Thymus (tissue), 11 donors: ENCODE results near the gene SIM1. TPM values are rescaled to one million over a fixed set of nuclear protein-coding genes. Genes with fewer than 3 reads are reported as not detected.
"Not testable (repeated sequence)": the region's sequence is repeated elsewhere in the genome, so short reads cannot be mapped to it uniquely, and the experiment has no call there.

Experiments
- DNase-seq, 9 donors: peaks; one replicate each; pipeline ENCODE4 v3.0.0-alpha.2; 2013; ENCODE audit warnings: low spot score in 9 of 9, low read depth in 6 of 9, missing footprints in 1 of 9
- H3K27ac ChIP-seq, 2 donors: one replicate each; pipeline ENCODE4 v1.5.1; 2013; ENCODE audit warnings: control low read depth in 1 of 2, low read depth in 1 of 2, low read length in 1 of 2, mild to moderate bottlenecking in 1 of 2, moderate library complexity in 1 of 2
- H3K27me3 ChIP-seq, 2 donors: one replicate each; pipeline ENCODE4 v1.5.1; 2013; ENCODE audit warnings: low read length in 1 of 2; ENCODE audit not compliant: control insufficient read depth in 2 of 2, insufficient read depth in 1 of 2
- H3K36me3 ChIP-seq, 2 donors: one replicate each; pipeline ENCODE4 v1.5.1; 2013; ENCODE audit warnings: low read length in 1 of 2, mild to moderate bottlenecking in 1 of 2, moderate library complexity in 1 of 2; ENCODE audit not compliant: control insufficient read depth in 2 of 2, insufficient read depth in 2 of 2
- H3K4me1 ChIP-seq, 2 donors: one replicate each; pipeline ENCODE4 v1.5.1; 2013; ENCODE audit warnings: low read length in 2 of 2; ENCODE audit not compliant: control insufficient read depth in 2 of 2, insufficient read depth in 2 of 2
- H3K4me3 ChIP-seq, 2 donors: one replicate each; pipeline ENCODE4 v1.5.1; 2013; ENCODE audit warnings: low read length in 2 of 2, control low read depth in 1 of 2, mild to moderate bottlenecking in 1 of 2
- H3K9me3 ChIP-seq, 2 donors: one replicate each; pipeline ENCODE4 v1.5.1; 2013; ENCODE audit warnings: low read length in 1 of 2, mild to moderate bottlenecking in 1 of 2; ENCODE audit not compliant: control insufficient read depth in 2 of 2, insufficient read depth in 1 of 2
- WGBS: extraction: QIAGEN DNeasy Blood & Tissue Kit; methylation state at CpG from one replicate; pipeline ENCODE4 v1.1.7; 2013; 5-methylcytosine and 5-hydroxymethylcytosine counted together
- polyA plus RNA-seq: library from polyadenylated mRNA; stranded (reverse); fragments of 200-250 nt; gene quantifications from one replicate; pipeline ENCODE4 v1.2.3, GENCODE V29; 2013
- total RNA-seq: library from RNA; stranded (reverse); fragments of 120-200 nt; gene quantifications from one replicate; pipeline ENCODE4 v1.2.4, GENCODE V29; 2013
- donor health status: healthy.

SIM1 gene
- total and polyA plus RNA-seq, 2 donors = 0.02 to 0.05 TPM

DNA sequence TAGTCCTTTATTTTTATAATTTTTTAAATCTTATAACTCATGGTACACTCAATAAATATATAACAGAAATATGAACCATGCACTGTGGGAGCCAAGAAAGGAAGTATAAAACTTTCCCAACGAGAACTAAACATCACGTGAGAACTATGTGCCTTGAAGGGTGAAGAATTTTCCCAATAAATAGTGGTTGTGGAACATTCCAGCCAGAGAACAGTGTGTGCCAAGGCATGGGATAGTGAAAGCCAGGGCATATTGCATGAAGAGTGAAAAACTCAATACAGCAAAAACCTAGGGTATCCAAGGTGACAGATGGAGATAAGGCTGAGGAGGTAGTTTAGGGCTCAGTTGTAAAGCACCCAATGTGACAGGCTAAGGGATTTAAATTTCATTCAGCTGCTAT lies 86.1 kb downstream of the SIM1 start:
- H3K4me3 ChIP-seq = no peak overlapping the region

DNA sequence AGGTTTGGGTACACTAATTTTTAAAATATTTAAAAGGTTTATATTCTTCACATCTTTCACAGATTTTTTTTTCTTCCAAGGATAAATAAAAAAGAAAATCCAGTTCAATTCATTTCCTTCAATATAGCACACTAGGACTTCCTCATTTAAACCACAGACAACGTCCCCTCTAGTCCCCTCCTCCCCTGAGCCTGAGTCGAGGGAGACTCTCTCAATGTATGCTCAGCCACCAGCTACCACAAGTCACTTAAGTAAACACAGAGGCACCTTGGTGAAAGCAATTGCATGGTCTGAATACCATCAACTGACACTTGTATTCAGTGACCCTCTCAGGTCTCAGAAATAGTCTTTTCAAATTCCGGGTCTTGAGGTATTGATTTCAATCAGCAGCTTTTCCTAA lies 88.6 kb downstream of the SIM1 start:
- DNase-seq = no peak
- no peaks in the 10 kb centered on the region for H3K36me3 ChIP-seq
- no peak overlapping the region for H3K27ac ChIP-seq
- H3K4me3 ChIP-seq = no peak overlapping the region
- no peaks in the 10 kb centered on the region for H3K9me3 ChIP-seq
- H3K27me3 ChIP-seq = peaks cover 0 to 2% of the 10 kb centered on the region in 2 donors
- WGBS = 24% methylated on average over 3 of the region's 3 CpGs
- H3K4me1 ChIP-seq = no peaks in the 10 kb centered on the region

More for the DNA sequence above, 86.1 kb downstream of the SIM1 start:
- no peak for DNase-seq
- peaks cover 0 to 2% of the 10 kb centered on the region in 2 donors for H3K27me3 ChIP-seq
- H3K36me3 ChIP-seq = no peaks in the 10 kb centered on the region
- 90% methylated on average over 2 of the region's 2 CpGs for WGBS
- H3K27ac ChIP-seq = no peak overlapping the region
- H3K9me3 ChIP-seq = no peaks in the 10 kb centered on the region
- H3K4me1 ChIP-seq = no peaks in the 10 kb centered on the region

DNA sequence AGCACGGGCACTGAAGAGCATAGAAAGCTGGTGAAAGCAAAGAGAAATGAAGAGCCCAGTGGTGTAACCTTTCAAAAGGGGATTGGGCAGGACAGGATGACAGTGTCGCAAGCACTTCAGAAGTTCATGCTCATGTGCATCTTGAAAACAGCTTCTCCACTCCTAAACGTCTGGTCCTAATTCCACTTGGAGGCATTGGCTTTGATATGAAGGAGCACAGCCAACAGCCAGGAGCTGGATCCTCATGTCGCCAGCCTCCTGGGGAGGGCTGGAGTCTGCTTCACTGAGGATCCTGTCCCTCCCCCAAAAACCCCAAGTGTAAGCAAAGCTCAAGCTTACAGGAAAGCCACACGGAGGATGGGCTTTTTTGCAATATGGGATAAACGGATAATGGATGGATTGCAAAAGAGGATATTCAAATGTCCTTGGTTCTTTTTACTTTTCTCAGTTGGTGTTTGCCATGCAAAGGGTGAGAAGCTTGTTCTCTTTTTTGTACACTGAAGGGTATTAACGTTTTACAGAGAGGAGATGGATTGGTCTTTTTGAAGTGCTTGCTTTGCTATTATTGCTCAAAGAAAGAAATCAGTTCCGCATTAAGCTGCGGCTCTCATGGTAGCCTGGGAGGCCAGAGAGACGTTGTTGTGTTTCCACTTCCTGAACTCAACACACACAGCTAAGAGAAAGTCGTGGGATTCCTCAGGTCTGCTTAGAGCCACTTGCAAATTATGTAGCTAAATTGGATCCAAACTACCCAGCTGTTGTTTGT lies 92.2 kb downstream of the SIM1 start:
- H3K36me3 ChIP-seq = no peaks in the 10 kb centered on the region
- no peak for DNase-seq
- 72% methylated on average over 11 of the region's 11 CpGs for WGBS

DNA sequence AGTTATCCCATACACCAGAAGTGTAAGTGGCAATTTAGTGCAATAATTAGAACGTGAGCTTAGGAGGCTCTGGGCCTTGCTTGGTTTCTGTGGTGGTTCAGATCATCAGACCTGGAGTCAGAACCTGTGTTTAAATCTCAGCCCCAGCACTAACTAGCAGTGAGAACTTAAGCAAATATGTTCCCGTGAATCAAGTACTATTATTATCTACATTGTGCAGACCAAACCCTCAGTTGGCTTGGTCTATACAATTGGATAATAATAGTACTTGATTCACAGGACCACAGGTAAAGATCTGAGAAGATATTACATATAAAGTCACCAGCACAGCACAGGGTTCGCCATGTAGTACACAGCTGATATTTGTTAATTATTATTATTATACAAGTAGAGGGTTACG lies 93.1 kb downstream of the SIM1 start:
- 96% methylated on average over 4 of the region's 4 CpGs for WGBS
- Histone ChIP-seq H3K4me3 (no peak overlapping the region), H3K27ac (no peak overlapping the region), H3K27me3 (no peaks in the 10 kb centered on the region), H3K4me1 (no peaks in the 10 kb centered on the region), H3K9me3 (no peaks in the 10 kb centered on the region), H3K36me3 (no peaks in the 10 kb centered on the region)
- no peak for DNase-seq

More for the DNA sequence above, 92.2 kb downstream of the SIM1 start:
- no peaks in the 10 kb centered on the region for H3K4me1 ChIP-seq
- no peaks in the 10 kb centered on the region for H3K27me3 ChIP-seq
- H3K9me3 ChIP-seq = no peaks in the 10 kb centered on the region
- H3K27ac ChIP-seq = no peak overlapping the region
- H3K4me3 ChIP-seq = no peak overlapping the region

DNA sequence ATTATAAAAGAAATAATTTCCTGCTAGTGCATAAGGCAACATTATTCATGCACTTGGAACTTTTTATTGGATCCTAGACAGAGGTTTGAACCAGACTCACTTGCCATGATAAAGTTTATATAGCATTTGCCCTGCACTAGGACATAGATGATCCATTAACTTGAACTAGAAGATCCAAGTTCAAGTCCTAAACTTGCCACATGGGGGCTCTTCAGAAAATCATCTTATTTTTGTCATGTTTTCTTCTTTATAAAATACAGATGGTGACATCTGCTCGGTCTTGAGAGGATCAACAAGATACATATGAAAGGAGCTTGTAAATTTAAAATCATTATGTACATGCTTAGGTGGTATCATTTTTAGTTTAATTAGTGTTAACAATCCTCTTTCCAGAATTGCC lies 94.5 kb downstream of the SIM1 start:
- DNase-seq = no peak
- 90% methylated on average over 1 of the region's 1 CpG for WGBS
- no peaks in the 10 kb centered on the region for H3K4me1 ChIP-seq
- H3K27ac ChIP-seq = no peak overlapping the region
- H3K9me3 ChIP-seq = no peaks in the 10 kb centered on the region
- no peaks in the 10 kb centered on the region for H3K36me3 ChIP-seq
- H3K4me3 ChIP-seq = no peak overlapping the region
- no peaks in the 10 kb centered on the region for H3K27me3 ChIP-seq

DNA sequence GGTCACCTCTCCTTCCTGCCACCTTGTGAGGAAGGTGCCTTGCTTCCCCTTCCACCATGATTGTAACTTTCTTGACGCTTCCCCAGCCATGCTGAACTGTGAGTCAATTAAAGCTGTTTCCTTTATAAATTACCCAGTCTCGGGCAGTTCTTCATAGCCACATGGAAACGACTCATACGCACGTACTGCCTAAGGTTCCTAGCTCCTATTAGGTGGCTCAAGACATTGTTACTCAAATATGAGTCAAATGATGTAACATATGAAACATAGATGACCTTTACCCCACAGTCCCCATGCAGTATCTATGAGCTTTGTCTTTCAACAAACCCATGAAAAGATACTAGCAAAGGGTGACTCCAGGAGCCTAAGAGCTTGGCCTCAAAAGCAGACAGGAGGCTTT lies 98.3 kb downstream of the SIM1 start:
- Histone ChIP-seq H3K27me3 (no peaks in the 10 kb centered on the region), H3K4me3 (no peak overlapping the region), H3K36me3 (no peaks in the 10 kb centered on the region), H3K9me3 (no peaks in the 10 kb centered on the region), H3K27ac (no peak overlapping the region), H3K4me1 (no peaks in the 10 kb centered on the region)
- WGBS = 92% methylated on average over 5 of the region's 5 CpGs
- DNase-seq = no peak

DNA sequence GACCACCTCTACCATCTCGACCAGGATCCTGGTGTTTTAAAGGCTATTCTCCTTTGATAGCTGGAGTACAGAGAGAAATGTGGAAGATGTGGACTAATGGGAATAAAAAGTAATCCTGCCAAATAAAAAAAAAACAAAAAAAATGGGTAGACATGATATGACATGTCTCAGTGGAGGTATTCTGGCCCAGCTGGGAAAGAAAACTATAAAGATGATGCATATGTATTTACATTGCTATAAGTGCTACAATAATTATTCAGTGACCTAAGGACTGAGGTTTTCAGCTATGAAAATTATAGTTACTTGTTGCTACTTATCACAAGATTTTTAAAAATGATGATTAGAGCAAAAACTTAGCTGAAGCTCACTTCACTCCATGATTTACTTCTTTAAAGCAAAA lies 101.1 kb downstream of the SIM1 start:
- Histone ChIP-seq H3K27ac (no peak overlapping the region), H3K4me3 (no peak overlapping the region), H3K4me1 (no peaks in the 10 kb centered on the region), H3K9me3 (no peaks in the 10 kb centered on the region), H3K27me3 (no peaks in the 10 kb centered on the region), H3K36me3 (no peaks in the 10 kb centered on the region)
- WGBS = 79% methylated on average over 1 of the region's 1 CpG
- no peak for DNase-seq

DNA sequence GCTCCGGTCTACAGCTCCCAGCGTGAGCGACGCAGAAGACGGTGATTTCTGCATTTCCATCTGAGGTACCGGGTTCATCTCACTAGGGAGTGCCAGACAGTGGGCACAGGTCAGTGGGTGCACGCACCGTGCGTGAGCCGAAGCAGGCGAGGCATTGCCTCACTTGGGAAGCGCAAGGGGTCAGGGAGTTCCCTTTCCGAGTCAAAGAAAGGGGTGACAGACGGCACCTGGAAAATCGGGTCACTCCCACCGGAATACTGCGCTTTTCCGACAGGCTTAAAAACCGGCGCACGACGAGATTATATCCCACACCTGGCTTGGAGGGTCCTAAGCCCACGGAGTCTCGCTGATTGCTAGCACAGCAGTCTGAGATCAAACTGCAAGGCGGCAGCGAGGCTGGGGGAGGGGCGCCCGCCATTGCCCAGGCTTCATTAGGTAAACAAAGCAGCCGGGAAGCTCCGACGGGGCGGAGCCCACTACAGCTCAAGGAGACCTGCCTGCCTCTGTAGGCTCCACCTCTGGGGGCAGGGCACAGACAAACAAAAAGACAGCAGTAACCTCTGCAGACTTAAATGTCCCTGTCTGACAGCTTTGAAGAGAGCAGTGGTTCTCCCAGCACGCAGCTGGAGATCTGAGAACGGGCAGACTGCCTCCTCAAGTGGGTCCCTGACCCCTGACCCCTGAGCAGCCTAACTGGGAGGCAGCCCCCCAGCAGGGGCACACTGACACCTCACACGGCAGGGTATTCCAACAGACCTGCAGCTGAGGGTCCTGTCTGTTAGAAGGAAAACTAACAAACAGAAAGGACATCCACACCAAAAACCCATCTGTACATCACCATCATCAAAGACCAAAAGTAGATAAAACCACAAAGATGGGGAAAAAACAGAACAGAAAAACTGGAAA lies 109.7 kb downstream of the SIM1 start:
- not testable (repeated sequence) for H3K4me3 ChIP-seq, H3K27me3 ChIP-seq, DNase-seq, H3K27ac ChIP-seq, H3K9me3 ChIP-seq, H3K4me1 ChIP-seq, H3K36me3 ChIP-seq
- WGBS = 81% methylated on average over 34 of the region's 35 CpGs

DNA sequence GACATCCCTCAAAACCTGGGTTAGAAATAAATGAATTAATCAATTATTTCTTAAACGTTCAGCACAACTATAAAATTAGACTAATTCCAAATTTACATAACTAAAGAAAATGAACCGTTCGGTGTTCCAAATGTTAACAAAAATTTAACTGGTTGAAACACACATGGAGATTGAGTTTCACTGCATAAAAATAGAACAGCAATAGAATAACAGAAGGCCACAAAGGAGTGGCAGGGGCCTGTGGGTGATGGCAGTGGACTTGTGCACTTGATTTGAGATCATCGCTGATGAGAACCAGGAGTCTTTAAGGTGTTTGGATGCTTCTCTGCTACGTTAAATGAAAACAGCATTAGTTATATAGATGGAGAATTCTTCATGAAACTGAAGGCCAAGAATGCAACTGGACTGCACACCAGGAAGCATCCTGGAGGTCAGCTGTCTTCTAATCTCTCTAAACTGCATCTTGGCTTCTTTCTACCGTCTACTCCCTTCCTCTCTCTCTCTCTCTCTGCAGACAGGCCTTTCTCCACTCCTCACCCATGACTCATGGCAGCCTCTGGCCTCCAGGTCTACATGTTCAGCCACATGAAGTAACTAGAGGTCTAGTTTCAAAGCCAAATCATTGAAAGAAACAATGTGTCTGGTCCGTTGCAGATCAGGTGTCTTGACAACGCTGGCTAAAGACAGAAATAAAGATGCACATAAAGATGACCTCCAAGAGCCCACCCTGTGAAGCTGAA lies 111.3 kb downstream of the SIM1 start:
- H3K9me3 ChIP-seq = no peaks in the 10 kb centered on the region
- H3K4me3 ChIP-seq = no peak overlapping the region
- no peak for DNase-seq
- H3K27me3 ChIP-seq = no peaks in the 10 kb centered on the region
- no peak overlapping the region for H3K27ac ChIP-seq
- H3K36me3 ChIP-seq = no peaks in the 10 kb centered on the region
- 92% methylated on average over 8 of the region's 8 CpGs for WGBS
- no peaks in the 10 kb centered on the region for H3K4me1 ChIP-seq
